HepG2 (cell line): Measurements from ENCODE around the gene RNF213.

Source experiments
- CTCF ChIP-seq: sonication (generic); formaldehyde crosslinking; IDR thresholded peaks from 2 replicates; pipeline ENCODE4 v1.5.0; 2020; ENCODE audit warnings: mild to moderate bottlenecking, missing genetic modification reagents, moderate library complexity
- HNRNPLL ChIP-seq: fragments of 200-400 bp; formaldehyde crosslinking; IDR thresholded peaks from 2 replicates; pipeline ENCODE4 v1.6.1; 2017; ENCODE audit warnings: mild to moderate bottlenecking, low read depth, low read length; ENCODE audit not compliant: poor library complexity, severe bottlenecking
- KDM5B ChIP-seq: sonication (generic); formaldehyde crosslinking; IDR thresholded peaks from 2 replicates; pipeline ENCODE4 v1.4.0; 2020; ENCODE audit warnings: missing genetic modification reagents, mild to moderate bottlenecking, borderline replicate concordance
- MXI1 ChIP-seq: IDR thresholded peaks from 3 replicates; pipeline ENCODE4 v1.6.1; 2012; ENCODE audit warnings: low read depth, low read length, inconsistent platforms, borderline replicate concordance
- POLR2A ChIP-seq, 2 experiments: IDR thresholded peaks; 2 replicates each; pipeline ENCODE4 v1.6.1; 2011; ENCODE audit warnings: low read depth in 2 of 2, low read length in 2 of 2, mild to moderate bottlenecking in 1 of 2, moderate library complexity in 1 of 2; ENCODE audit not compliant: insufficient read depth in 1 of 2
- POLR2AphosphoS5 ChIP-seq: IDR thresholded peaks from 2 replicates; pipeline ENCODE4 v1.6.1; 2012; ENCODE audit warnings: low read depth, low read length
- RNF2 ChIP-seq: fragments of 450-650 bp; conservative IDR thresholded peaks from 2 replicates; pipeline ENCODE4 v1.6.1; 2016; ENCODE audit warnings: low read depth
- ZNF280D ChIP-seq: sonication (generic); formaldehyde crosslinking; IDR thresholded peaks from 2 replicates; pipeline ENCODE4 v1.5.1; 2020; ENCODE audit warnings: mild to moderate bottlenecking, missing genetic modification reagents
- ZNF362 ChIP-seq: sonication (generic); formaldehyde crosslinking; IDR thresholded peaks from 2 replicates; pipeline ENCODE4 v1.4.0; 2020; ENCODE audit warnings: missing genetic modification reagents, mild to moderate bottlenecking, borderline replicate concordance

GRCh38 chr17:80248001-80248893 lies 12.4 kb upstream of the RNF213 start:
- no peak for TF ChIP-seq POLR2A (IDR thresholded peaks at IDR 0.05; ENCODE audit: insufficient read depth in 1 of 2, low read depth in 2 of 2, low read length in 2 of 2)
- no peak for TF ChIP-seq KDM5B (CRISPR knock-in tag)
- TF ChIP-seq HNRNPLL = no peak
- no peak for TF ChIP-seq MXI1
- no peak for TF ChIP-seq ZNF362 (CRISPR knock-in tag)
- TF ChIP-seq ZNF280D = no peak
- no peak for TF ChIP-seq POLR2AphosphoS5
- no peak for TF ChIP-seq CTCF
- TF ChIP-seq RNF2 = no peak
